ENCODE data around the gene ADISSP.

The ADISSP gene

DNA sequence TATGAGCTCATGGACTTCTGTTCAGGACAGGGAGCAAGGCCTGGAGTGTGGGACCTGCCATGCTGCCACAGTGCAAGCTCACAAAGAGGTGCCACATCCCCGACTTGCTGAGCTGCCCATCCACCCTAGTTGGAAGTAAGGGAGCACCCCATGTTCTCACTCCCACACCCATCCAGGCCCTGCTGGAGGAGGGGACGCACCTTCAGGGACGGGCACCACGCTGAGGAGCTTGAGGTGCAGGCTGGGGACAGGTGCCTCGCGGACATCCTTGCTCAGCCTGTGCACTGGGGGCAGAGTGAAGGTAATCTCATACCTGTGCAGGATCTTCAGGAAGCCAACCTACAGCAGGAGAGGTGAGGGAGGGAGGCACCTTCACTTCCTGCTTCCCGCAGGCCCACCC is 12.3 kb downstream of the ADISSP start:
- DNase-seq (ENCODE audit: low spot score): no peak

DNA sequence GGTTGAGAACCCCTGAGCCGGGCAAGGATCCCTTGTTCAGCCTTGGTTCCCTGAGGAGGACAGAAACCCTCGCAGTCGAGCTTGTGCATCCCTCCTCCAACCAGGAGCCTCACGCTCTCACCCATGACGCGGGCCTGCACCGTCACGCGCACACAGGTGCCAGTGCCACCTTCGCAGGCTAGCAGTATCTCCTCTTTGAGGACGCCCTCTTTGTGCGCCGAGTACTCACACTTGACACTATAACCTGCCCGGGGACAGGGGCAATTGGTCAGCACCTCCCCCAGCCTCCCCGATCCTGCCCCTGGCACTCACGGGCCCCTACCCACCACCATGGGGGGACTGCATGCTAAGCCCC is 13.3 kb downstream of the ADISSP start:
- no peak for DNase-seq (ENCODE audit: low spot score)

DNA sequence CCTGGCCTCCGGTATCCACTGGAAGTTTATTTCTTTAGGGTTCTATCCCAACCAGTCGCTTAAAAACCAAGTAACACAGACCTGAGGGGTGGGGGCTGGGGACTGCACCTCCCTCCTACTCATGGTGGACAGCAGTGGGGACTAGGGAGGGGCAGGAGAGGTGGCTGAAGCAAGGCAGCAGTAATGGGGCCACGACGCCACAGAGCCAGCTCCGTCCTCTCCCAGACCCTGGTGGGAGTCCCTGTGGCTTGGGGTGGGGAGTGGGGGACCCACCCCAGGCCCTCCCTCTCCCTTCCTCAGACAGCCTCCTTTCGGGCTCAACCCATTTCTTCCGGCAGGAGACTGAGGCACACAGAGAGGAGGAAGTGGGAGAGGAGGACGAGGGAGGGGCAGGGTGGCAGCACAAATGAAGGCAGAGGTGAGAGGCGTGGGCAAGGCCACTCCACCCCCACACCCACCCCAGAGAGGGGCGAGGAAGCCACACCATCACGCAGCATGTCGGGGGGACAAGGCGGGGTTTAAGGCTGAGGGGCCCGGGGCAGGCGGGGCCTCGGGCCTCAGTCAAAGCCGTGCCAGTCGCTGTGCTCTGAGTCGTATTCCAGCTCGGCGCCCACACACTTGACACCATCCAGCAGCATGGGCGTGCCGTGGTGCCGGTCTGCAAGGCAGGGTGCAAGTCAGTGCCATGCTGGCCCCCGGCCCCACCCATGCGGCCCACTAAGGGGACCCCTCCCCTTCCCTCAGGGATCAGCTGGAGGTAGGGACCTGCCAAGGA is 13.9 kb downstream of the ADISSP start:
- DNase-seq (ENCODE audit: low spot score): no peak

DNA sequence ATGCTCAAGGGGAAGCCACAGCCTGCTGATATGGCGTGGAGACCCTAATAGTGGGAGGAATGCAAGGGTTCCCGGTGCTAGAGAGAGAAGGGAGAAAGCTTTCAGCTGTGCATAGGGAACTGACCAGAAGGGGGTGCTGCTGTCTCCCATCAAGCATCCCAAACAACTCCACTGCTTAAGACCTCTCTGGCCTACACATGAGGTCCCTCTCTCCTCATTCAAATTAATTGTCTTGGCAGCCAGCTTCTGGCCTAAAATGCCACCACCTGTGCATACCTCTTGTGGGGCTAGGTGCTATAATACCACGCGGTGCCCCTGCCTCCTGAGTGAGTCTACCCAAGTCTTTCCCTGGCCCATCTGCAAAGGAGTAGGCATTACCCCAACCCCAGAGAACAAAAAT is 14.5 kb downstream of the ADISSP start:
- DNase-seq (ENCODE audit: low spot score): peak; percentile 99

DNA sequence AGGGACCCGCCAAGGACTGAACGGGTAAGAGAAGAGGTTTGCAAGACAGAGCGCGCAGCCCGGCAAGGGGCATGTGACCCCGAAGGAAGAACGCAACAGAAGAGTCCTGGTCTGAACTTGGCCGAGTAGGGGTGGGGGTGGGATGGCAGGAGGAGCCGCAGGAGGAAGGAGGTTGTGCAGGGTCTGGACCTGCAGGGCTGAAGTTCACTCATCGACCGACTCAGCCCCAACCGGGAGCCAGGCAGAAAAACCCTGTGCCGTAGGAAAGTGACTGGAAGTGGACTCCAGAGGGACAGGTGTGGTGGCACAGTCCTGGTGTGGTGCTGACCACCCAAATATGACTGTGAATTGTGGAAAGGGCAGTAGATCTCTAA is 15.2 kb downstream of the ADISSP start:
- no peak for DNase-seq (ENCODE audit: low spot score)

DNA sequence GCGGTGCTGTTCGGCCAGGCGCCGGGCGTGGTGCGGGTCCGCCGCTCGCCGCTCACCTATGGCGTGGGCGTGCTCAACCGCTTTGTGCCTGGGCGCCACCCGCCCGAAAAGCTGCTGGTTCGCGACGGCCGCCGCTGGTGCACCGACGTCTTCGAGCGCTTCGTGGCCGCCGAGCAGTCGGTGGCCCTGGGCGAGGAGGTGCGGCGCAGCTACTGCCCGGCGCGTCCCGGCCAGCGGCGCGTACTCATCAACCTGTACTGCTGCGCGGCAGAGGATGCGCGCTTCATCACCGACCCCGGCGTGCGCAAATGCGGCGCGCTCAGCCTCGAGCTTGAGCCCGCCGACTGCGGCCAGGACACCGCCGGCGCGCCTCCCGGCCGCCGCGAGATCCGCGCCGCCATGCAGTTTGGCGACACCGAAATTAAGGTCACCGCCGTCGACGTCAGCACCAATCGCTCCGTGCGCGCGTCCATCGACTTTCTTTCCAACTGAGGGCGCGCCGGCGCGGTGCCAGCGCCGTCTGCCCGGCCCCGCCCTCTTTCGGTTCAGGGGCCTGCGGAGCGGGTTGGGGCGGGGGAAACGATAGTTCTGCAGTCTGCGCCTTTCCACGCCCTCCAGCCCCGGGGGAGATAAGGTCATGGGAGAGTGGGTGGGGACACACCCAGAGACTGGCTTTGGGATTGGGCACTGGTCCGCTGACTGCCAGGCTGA is 15.7 kb downstream of the ADISSP start:
- DNase-seq (ENCODE audit: low spot score): no peak

DNA sequence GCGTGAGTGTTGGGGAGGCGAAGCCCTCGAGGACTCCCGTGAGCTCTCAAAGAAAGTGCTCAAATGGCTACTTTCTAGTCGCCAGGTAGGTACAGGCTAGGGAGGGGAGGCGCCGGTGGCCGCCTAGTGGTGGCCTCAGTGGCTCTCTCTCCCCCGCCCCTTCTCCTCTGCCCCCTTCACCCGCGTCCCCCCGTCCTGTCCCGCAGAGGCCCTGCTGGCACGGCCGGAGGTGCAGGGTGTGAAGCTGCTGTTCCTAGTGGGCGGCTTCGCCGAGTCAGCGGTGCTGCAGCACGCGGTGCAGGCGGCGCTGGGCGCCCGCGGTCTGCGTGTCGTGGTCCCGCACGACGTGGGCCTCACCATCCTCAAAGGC is 16.3 kb downstream of the ADISSP start:
- no peak for DNase-seq (ENCODE audit: low spot score)

DNA sequence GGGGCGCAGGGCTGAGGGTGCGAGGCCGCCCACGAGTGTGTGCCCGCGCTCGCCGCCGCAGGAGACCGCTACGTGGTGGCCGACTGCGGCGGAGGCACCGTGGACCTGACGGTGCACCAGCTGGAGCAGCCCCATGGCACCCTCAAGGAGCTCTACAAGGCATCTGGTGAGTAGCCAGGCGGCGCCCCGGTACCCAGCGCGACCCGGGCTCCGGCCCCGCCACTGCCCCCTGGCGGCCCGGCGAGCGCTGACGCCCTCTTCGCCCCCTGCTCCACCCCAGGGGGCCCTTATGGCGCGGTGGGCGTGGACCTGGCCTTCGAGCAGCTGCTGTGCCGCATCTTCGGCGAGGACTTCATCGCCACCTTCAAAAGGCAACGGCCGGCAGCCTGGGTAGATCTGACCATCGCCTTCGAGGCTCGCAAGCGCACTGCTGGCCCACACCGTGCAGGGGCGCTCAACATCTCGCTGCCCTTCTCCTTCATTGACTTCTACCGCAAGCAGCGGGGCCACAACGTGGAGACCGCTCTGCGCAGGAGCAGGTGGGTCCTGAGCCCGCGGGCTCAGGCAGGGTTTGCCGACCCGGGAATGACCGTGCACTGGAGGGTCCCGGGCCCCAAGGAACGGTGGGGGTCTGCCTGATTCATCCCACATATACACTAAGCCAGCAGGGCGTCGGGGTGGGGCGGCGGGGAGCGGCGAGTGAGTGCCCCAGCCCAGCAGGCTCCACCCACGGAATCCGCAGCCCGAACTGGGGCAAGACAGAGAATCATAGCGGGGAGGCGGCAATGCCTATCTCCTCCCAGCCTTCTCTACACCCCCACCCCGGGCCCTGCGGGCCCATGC is 17.6 kb downstream of the ADISSP start:
- DNase-seq (ENCODE audit: low spot score): peak; percentile 96

DNA sequence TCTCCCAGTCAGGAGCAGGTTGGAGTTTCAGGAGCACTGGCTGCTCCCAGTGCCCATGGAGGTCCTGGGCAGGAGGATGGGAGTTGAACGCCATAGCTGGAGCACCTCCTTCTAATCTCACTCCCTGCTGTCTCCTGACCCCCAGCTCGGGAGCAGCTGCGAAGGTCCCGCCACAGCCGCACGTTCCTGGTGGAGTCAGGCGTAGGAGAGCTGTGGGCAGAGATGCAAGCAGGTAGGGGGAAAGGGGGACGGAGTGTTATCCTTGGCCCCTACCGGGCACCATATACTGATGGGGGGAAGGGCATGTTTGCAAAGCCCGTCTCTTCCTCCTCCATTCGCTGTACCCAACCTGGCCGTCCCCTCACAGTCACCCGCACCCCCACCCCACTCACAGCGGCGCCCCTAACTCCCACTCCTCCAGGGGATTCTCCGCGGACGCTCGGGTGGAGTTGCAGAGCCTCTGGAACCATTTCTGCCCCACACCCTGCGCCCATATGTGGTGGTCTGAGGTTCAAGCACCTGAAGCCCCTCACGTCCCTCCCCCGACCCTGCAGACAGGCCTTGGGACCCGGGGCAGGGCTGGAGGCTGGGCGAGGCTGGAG is 18.4 kb downstream of the ADISSP start:
- no peak for DNase-seq (ENCODE audit: low spot score)

DNA sequence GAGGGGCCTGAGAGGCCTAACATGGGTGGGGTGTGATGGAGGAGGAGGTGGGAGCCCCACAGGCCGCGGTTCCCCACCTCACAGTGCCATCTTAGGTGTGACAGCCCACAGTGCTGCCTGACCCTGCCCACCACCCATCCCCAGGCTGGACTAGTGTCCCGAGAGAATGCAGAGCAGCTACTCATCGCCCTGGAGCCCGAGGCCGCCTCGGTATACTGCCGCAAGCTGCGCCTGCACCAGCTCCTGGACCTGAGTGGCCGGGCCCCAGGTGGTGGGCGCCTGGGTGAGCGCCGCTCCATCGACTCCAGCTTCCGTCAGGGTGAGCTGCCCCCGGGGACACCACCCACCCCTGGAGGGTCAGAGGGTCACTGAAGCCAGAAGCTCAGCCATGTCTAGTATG is 19.5 kb downstream of the ADISSP start:
- no peak for DNase-seq (ENCODE audit: low spot score)

DNA sequence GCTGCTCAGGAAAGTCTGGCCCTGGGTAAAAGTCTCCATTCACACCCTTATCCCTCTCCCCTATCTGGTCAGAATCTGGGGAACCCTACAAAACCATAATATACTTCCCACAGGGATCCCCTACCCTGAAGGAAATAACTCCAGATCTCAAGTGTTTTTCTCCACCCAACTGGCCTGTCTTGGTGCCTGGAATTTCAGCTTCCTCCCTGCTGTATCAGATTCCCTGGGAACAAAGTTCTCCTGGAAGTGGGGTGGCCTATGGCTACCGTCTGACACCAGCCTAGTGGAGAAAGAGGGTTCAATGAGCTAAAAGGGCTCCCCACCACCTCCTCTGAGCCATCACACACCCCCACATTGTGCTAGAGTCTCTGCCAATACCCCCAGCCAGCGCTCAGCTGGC is 20.1 kb downstream of the ADISSP start:
- no peak for DNase-seq (ENCODE audit: low spot score)

DNA sequence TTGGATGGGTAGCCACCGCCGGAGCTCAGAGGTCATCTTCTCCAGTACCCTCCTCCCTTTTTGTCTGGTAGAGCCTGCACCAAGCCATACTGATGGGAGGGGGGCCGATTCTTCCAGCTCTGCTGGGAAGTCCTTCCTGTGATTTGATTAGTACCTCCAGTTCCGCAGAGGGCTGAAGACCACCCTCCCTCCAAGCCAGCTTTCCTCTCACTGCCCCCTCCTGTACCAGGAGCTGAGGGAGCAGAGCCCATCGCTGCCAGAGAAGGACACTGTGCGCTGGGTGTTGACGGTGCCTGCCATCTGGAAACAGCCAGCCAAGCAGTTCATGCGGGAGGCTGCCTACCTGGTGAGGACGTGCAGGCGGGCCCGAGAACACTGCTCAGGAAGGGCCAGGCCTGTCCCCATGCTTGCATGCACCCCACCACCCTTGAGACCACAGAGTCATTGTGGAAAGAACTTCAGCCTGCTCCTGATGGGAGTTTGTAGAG is 21.8 kb downstream of the ADISSP start:
- no peak for DNase-seq (ENCODE audit: low spot score)

DNA sequence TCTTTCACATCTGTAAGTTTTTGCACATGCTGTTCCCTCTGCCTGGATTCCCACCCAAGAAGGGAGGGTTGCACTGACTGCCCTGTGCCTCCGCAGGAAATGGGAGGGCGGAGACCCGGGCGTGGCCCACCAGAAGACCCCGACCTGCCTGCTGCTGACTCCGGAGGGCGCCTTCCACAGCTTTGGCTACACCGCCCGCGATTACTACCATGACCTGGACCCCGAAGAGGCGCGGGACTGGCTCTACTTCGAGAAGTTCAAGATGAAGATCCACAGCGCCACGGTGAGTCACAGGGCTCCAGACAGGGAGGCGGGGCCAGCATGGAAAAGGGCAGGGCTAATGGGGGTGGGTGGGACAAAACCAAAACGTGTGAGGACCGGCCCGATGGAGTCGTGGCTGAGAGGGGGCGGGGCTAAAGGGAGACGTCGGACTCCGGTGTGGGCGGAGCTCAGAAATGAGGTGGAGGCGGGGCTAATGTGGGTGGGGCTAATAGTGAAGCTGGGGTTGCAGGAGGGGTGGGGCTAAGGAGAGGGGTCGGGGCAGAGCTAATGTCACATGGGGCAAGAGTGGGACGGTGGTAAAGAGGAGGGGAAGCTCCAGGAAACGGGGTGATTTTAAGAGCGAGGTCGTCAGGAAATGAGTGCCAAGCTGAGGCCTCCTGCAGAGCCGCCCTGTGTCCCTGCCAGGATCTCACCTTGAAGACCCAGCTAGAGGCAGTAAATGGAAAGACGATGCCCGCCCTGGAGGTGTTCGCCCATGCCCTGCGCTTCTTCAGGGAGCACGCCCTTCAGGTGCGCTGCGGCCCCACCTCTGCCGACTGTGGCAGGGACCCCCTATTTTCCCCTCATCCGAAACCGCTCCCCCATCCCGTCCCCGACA is 22.5 kb downstream of the ADISSP start:
- DNase-seq (ENCODE audit: low spot score): peak; percentile 96

DNA sequence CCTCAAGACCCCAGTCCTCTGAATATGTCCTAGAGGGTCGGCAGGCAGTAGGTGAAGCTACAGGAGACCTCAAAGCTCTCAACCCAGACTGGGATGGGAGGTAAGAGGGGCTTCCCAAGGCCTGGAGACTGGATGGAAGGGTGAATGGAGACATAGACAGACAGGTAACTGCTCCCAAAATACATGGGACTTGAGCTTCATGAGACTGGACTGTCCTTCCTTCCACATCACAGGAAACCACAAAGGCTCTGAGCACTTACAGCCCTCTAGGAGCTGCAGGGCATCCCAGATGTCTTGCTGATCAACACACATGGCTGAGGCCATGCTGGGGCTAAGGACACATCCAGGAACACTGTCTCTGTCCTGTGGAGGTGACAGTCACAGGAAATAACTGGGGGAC is 23.5 kb downstream of the ADISSP start:
- DNase-seq (ENCODE audit: low spot score): no peak

DNA sequence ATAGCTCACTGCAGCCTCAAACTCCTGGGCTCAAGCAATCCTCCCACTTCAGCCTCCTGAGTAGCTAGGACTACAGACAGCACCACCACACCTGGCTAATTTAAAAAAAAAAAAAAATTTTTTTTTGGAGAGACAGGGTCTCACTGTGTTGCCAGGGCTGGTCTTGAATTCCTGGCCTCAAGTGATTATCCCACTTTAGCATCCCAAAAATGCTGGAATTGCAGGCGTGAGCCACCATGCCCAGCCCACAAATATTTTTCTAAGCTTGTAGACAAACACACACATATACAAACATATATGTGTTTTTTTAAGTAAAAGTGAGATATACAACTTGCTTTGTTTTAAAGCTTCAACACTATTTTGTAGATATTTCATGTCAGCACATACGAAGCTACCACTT is 24.3 kb downstream of the ADISSP start:
- no peak for DNase-seq (ENCODE audit: low spot score)

DNA sequence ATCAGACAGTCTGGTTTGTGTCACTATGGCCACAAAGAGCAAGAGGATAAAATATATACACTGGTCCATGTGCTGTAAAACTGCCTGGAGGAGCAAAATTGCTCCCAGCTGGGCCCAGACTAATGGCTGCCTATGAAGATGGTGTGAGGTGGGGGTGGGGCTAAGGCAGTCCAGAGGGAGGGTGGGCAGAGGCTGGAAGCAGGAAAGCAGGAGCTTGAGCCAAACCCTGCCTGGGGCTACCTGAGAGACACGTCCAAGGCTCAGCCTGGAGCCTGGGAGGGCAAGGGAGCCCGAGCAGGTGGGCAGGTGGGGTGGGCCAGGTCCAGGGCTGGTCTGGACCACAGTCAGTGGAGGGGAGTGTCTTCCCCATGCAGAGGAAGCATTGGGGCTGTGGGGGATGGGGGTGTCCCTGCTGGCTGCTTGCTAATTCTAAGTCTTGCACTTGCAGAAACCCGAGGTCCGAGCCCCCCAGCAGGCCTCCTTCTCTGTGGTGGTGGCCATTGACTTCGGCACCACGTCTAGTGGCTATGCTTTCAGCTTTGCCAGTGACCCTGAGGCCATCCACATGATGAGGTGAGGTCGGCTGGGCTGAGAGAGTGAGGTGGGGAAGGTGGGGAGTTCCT is 25.6 kb downstream of the ADISSP start:
- DNase-seq (ENCODE audit: low spot score): no peak

DNA sequence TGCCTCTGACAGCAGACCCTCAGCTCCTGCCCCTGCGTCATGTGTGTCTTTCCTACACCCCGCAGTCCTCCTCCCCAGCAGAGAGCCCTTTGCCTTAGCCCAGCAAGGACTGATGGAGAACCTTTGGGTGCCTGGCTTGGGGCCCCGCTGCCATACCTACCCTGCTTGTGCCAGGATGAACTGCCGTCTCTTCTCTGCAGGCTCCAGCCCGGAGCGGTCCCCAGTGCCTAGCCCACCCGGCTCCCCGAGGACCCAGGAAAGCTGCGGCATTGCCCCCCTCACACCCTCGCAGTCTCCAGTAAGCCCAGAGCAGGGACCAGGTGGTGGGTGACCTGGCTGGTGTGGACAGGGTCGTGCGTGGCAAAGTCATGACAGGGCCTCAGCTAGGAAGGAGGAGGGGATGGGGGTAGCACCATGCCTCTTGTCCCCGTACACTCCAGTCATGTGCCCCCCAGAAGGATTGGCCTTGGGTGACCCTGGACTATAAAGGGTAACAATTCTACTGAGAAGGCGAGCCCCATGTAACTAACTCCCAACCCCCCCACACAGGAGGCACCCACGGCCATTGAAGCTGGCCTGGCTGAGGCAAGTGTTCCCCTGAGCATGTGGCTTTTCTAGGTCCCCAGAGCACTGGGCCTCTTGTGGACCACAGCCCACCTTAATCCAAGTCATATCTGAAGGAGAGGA is 26.8 kb downstream of the ADISSP start:
- DNase-seq (ENCODE audit: low spot score): no peak

DNA sequence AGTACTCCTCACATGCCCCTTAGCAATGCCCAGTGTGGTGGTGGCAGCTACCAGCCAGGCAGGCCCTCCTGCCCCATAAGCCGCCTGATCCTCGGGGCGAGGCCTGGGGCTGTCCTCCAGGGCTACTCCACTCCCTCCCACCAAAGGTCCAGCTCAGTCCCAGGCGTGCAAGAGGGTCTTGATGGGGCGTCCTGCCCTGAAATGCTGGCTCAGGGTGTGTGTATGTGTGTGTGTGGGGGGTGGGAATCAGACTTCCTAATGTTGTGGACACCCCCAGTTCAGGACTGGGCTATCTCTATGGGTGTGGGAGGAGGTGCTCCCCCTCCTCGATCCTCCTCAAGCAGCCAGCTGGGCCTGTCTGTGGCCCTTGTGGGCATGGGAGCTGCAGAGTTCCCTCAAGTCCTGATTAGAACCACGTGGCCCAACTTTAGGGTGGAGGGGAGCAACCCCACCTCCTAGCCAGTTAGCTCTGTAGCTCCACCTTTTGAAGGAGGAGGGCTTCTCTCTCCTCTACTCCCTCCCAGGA is 27.6 kb downstream of the ADISSP start:
- DNase-seq (ENCODE audit: low spot score): no peak

DNA sequence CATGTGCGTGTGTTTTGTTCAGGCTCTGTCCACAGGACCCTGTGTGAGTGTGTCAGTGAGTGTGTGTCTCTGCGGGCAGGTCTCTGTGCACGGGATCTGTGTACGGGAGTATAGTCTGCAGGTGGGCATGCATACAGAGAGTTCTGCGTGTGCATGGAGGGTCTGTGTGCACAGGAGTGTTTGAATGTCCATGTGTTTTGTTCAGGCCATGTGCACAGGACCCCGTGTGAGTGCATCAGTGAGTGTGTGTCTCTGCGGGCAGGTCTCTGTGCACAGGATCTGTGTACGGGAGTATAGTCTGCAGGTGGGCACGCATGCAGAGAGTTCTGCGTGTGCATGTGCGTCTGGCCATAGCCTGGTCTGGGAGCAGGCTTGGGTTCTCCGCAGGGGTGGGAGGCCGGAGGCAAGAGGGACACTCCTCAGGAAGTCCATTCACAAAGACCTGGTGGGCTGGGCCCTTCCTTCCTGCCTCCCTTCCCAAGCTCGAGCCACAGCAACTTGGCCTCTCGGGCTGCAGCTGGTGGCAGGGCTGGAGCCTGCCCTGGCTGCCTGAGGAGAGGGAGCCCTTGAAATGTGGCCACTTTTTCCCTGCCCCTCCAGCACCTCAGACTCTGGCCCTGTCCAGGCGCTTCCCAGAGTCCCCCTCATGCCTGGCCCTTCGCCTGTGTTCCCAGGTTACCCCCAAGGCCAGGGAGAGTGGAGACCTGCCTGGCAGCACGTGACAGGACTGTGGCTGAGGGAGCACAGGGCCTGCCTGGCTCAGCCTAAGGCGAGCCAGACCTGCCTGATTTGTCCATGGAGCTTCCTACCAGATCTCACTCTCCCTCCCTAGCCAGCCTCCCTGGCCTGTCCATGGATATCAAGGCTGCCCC is 28.3 kb downstream of the ADISSP start:
- no peak for DNase-seq (ENCODE audit: low spot score)

Measured in HuH-7 (cell line).